GM12878 (cell line): ENCODE data around the gene DST. TPM values are rescaled to one million over a fixed set of nuclear protein-coding genes. Genes with fewer than 3 reads are reported as not detected.

ENCODE experiments used
- ATAC-seq: fragments of 200-7000 bp; cut with Tn5 transposase; 3 replicates; pipeline ENCODE4 v1.9.1; 2020; ENCODE audit warnings: mild to moderate bottlenecking, moderate library complexity
- BruUV-seq: library from RNA; stranded (reverse); fragments of 400-500 nt; replicated peaks from 2 replicates; lab custom pipeline; 2021; lab: Mats Ljungman, UMichigan
- CTCF ChIA-PET: fragments of 300-600 bp; sonication (Branson Sonifier 250); formaldehyde crosslinking; extraction: SDS; loops from one replicate; lab custom pipeline; 2021; ENCODE audit warnings: inconsistent platforms; lab: Yijun Ruan, JAX
- POLR2A ChIA-PET: fragments of 350-600 bp; formaldehyde crosslinking; extraction: SDS; loops from one replicate; lab custom pipeline; 2021; ENCODE audit warnings: inconsistent platforms; lab: Charles Lee
- RAD21 ChIA-PET: fragments of 300-600 bp; sonication (Branson Sonifier 250); formaldehyde crosslinking; loops from one replicate; lab custom pipeline; 2023; ENCODE audit warnings: antibody characterized with exemption; ENCODE audit not compliant: unreplicated experiment; lab: Charles Lee
- SMC1A ChIA-PET: fragments of 300-600 bp; sonication (Branson Sonifier 250); formaldehyde crosslinking; loops from one replicate; lab custom pipeline; 2023; ENCODE audit not compliant: unreplicated experiment, uncharacterized antibody; lab: Charles Lee
- DNase-seq: peaks from one replicate; pipeline ENCODE4 v3.0.0-alpha.2; 2011; ENCODE audit warnings: low read depth, low spot score
- FAIRE-seq: peaks from 3 replicates; lab custom pipeline; 2011; peaks lifted over from hg19 to GRCh38; lab: Jason Lieb, UNC
- H2AFZ ChIP-seq: 2 replicates; pipeline ENCODE4 v1.6.0; 2011; ENCODE audit warnings: low read depth, low read length, control low read depth; ENCODE audit not compliant: control insufficient read depth
- H3K27ac ChIP-seq: 2 replicates; pipeline ENCODE4 v1.5.1; 2011; ENCODE audit warnings: control low read depth; ENCODE audit not compliant: control insufficient read depth, insufficient read depth
- H3K27me3 ChIP-seq, 2 experiments: replicated peaks in 1 of 2; 2 replicates each; pipeline versions ENCODE4 v1.6.0 to v1.6.1; 2011; ENCODE audit warnings: low read length in 1 of 2; ENCODE audit not compliant: control insufficient read depth in 2 of 2, insufficient read depth in 2 of 2
- H3K36me3 ChIP-seq, 2 experiments: 2 replicates each; pipeline ENCODE4 v1.5.1; 2011; ENCODE audit warnings: low read length in 1 of 2; ENCODE audit not compliant: control insufficient read depth in 2 of 2, insufficient read depth in 2 of 2
- H3K4me1 ChIP-seq: 2 replicates; pipeline ENCODE4 v1.6.1; 2011; ENCODE audit warnings: mild to moderate bottlenecking, low read length, moderate library complexity, mixed read lengths; ENCODE audit not compliant: control insufficient read depth, insufficient read depth
- H3K4me2 ChIP-seq: 2 replicates; pipeline ENCODE4 v1.6.0; 2011; ENCODE audit warnings: control low read depth; ENCODE audit not compliant: control insufficient read depth, insufficient read depth
- H3K4me3 ChIP-seq: fragments of 200-600 bp; sonication (generic); 2 replicates; pipeline ENCODE4 v1.5.1; 2016
- H3K79me2 ChIP-seq: 2 replicates; pipeline ENCODE4 v1.6.0; 2011; ENCODE audit warnings: low read length; ENCODE audit not compliant: control insufficient read depth, insufficient read depth
- H3K9ac ChIP-seq: 2 replicates; pipeline ENCODE4 v1.8.0; 2011; ENCODE audit warnings: low read length, control low read depth, mixed read lengths; ENCODE audit not compliant: control insufficient read depth, insufficient read depth
- H3K9me3 ChIP-seq: replicated peaks from 3 replicates; pipeline ENCODE4 v1.5.1; 2011; ENCODE audit warnings: mild to moderate bottlenecking, low read length; ENCODE audit not compliant: control insufficient read depth, insufficient read depth
- H4K20me1 ChIP-seq: 2 replicates; pipeline ENCODE4 v1.6.0; 2011; ENCODE audit not compliant: control insufficient read depth, insufficient read depth
- ELK1 ChIP-seq: IDR thresholded peaks from 2 replicates; pipeline ENCODE4 v1.6.1; 2012; ENCODE audit warnings: low read depth, low read length, improper control_type of control experiment
- FOXM1 ChIP-seq: IDR thresholded peaks from 2 replicates; pipeline ENCODE4 v1.6.1; 2012; ENCODE audit warnings: low read depth, mild to moderate bottlenecking, inconsistent platforms, low read length, moderate library complexity
- HCFC1 ChIP-seq: fragments of 150-350 bp; IDR thresholded peaks from 2 replicates; pipeline ENCODE4 v1.6.1; 2014; ENCODE audit warnings: low read length
- HDAC6 ChIP-seq: fragments of 200-600 bp; sonication (generic); IDR thresholded peaks from one replicate; pipeline ENCODE4 v1.8.0; 2017; ENCODE audit warnings: antibody characterized with exemption; ENCODE audit not compliant: unreplicated experiment
- IRF4 ChIP-seq: IDR thresholded peaks from 2 replicates; pipeline ENCODE4 v1.6.1; 2011; ENCODE audit warnings: low read depth, low read length
- KDM1A ChIP-seq: fragments of 200-600 bp; sonication (generic); IDR thresholded peaks from 2 replicates; pipeline ENCODE4 v1.6.1; 2016; ENCODE audit warnings: borderline replicate concordance
- MXI1 ChIP-seq: fragments of 150-350 bp; IDR thresholded peaks from 2 replicates; pipeline ENCODE4 v1.6.1; 2011; ENCODE audit warnings: low read depth, mild to moderate bottlenecking, inconsistent platforms, low read length, improper control_type of control experiment
- MYB ChIP-seq: fragments of 150-350 bp; IDR thresholded peaks from 2 replicates; pipeline ENCODE4 v1.6.1; 2014; ENCODE audit warnings: mild to moderate bottlenecking, low read depth, low read length, borderline replicate concordance
- NFXL1 ChIP-seq: fragments of 450-650 bp; IDR thresholded peaks from 2 replicates; pipeline ENCODE4 v1.6.1; 2017; ENCODE audit warnings: antibody characterized with exemption, mild to moderate bottlenecking, borderline replicate concordance
- RBBP5 ChIP-seq: fragments of 200-600 bp; sonication (generic); conservative IDR thresholded peaks from 2 replicates; pipeline ENCODE4 v1.6.1; 2016
- SMARCA5 ChIP-seq: fragments of 450-650 bp; IDR thresholded peaks from 2 replicates; pipeline ENCODE4 v1.6.1; 2017; ENCODE audit warnings: mild to moderate bottlenecking
- TAF1 ChIP-seq: IDR thresholded peaks from 2 replicates; pipeline ENCODE4 v1.6.1; 2011; ENCODE audit warnings: mild to moderate bottlenecking, low read depth, low read length, borderline replicate concordance
- YBX1 ChIP-seq: fragments of 450-650 bp; IDR thresholded peaks from 2 replicates; pipeline ENCODE4 v1.6.1; 2016; ENCODE audit warnings: antibody characterized with exemption
- ZBTB11 ChIP-seq: fragments of 450-650 bp; formaldehyde crosslinking; IDR thresholded peaks from 2 replicates; pipeline ENCODE4 v1.5.0; 2022; ENCODE audit warnings: mild to moderate bottlenecking, missing genetic modification characterization
- ZNF622 ChIP-seq: fragments of 450-650 bp; IDR thresholded peaks from 2 replicates; pipeline ENCODE4 v1.6.1; 2017; ENCODE audit warnings: mild to moderate bottlenecking, inconsistent platforms
- ZZZ3 ChIP-seq: IDR thresholded peaks from 2 replicates; pipeline ENCODE4 v1.6.1; 2011; ENCODE audit warnings: low read depth; ENCODE audit not compliant: control insufficient read depth, insufficient read length
- WGBS: methylation state at CpG from one replicate; pipeline ENCODE4 v1.1.6; 2016; ENCODE audit warnings: low lambda C conversion rate; ENCODE audit not compliant: insufficient replicate concordance, insufficient coverage; ENCODE audit errors: missing lambda C conversion rate; 5-methylcytosine and 5-hydroxymethylcytosine counted together
- in situ Hi-C: fragments of 300-500 bp; cut with MboI; formaldehyde crosslinking; loops from 9 replicates; pipeline ENCODE4 v1.14.3; 2018; ENCODE audit warnings: mixed read lengths
- intact Hi-C: fragments of 100-400 bp; cut with micrococcal nuclease; formaldehyde crosslinking; loops from one replicate; pipeline ENCODE4 v1.14.2; 2022; ENCODE audit not compliant: unreplicated experiment
- polyA plus RNA-seq, 11 experiments: library from polyadenylated mRNA; depleted of rRNA in 4 of 11; unstranded in 6 of 11; stranded (reverse) in 5 of 11; fragments of >200 nt; fragmentation: Nextera tagmentation in 4 of 11; fragmentation: Illumina TruSeq in 1 of 11; extraction: Ambion mirVana in 4 of 11; extraction: Trizol in 1 of 11; gene quantifications; 1 replicate in 1 of 11; 2 replicates in 10 of 11; pipeline versions ENCODE4 v1.2.1 to v1.2.3, GENCODE V29; 2011 to 2016; ENCODE audit warnings: inconsistent platforms in 2 of 11, missing spikeins in 2 of 11, low read depth in 1 of 11
- total RNA-seq, 4 experiments: library from RNA; depleted of rRNA in 3 of 4; stranded (reverse); fragments of >200 nt in 3 of 4; fragmentation: Illumina TruSeq in 1 of 4; extraction: Trizol in 1 of 4; gene quantifications; 2 replicates each; pipeline versions ENCODE4 v1.2.1 to v1.2.3, GENCODE V29; 2013 to 2021

The DST gene
- total and polyA plus RNA-seq, 10 of the 15 experiments (the other 5 are each of a cell fraction or from before 2014, with no cell fraction given), result 32.1 to 156 (median 75.0) TPM

GRCh38 chr6:56526860-56527544 lies 115.7 kb downstream of the DST start:
- BruUV-seq, result no TSS peak
- DNase-seq (no peak), ATAC-seq (no peak), FAIRE-seq (no peak)
- peaks cover 4 to 38% of the 10 kb centered on the region in 2 experiments for H3K36me3 ChIP-seq
- no peak overlapping the region for H3K27ac ChIP-seq
- H3K79me2 ChIP-seq, result no peaks in the 10 kb centered on the region
- ChIA-PET POLR2A (interaction anchor here (2.3 kb wide), 1 partner anchor 15 kb away, joined by 15 read pairs; no protein-coding TSS in a partner anchor), RAD21 (interaction anchor here (1.7 to 3.0 kb wide), 2 partner anchors 12 to 15 kb away, joined by 7 to 13 read pairs; no protein-coding TSS in a partner anchor), CTCF (interaction anchor here (1.2 to 1.6 kb wide), 4 partner anchors 9 to 128 kb away, joined by 3 to 7 read pairs (median 4); no protein-coding TSS in a partner anchor), SMC1A (interaction anchor here (0.6 to 2.1 kb wide), 5 partner anchors 14 to 651 kb away, joined by 3 to 14 read pairs (median 4); no protein-coding TSS in a partner anchor)
- no peaks in the 10 kb centered on the region for H3K9me3 ChIP-seq
- no peaks in the 10 kb centered on the region for H4K20me1 ChIP-seq
- no peak overlapping the region for H3K4me2 ChIP-seq
- in situ Hi-C loops, result no loop called here
- no peak for TF ChIP-seq ELK1
- no peak for TF ChIP-seq NFXL1
- TF ChIP-seq HCFC1, result no peak
- no peak for TF ChIP-seq YBX1
- TF ChIP-seq HDAC6, result no peak
- TF ChIP-seq TAF1, result no peak
- no peak for TF ChIP-seq ZNF622
- TF ChIP-seq ZZZ3, result no peak
- TF ChIP-seq IRF4, result no peak
- no peak for TF ChIP-seq SMARCA5
- TF ChIP-seq KDM1A, result no peak
- no peak for TF ChIP-seq ZBTB11 (CRISPR knock-in tag)
- TF ChIP-seq MYB, result no peak
- no peak for TF ChIP-seq MXI1
- TF ChIP-seq RBBP5, result no peak
- TF ChIP-seq FOXM1, result no peak
- H3K4me1 ChIP-seq, result no peaks in the 10 kb centered on the region
- 0% methylated on average over 1 of the region's 1 CpG for WGBS
- intact Hi-C loops, result no loop called here
- no peak overlapping the region for H2AFZ ChIP-seq
- no peak overlapping the region for H3K9ac ChIP-seq
- no peaks in the 10 kb centered on the region for H3K27me3 ChIP-seq
- no peak overlapping the region for H3K4me3 ChIP-seq
